ENCODE measurements around the gene SIGLEC15. TPM values are rescaled to one million over a fixed set of nuclear protein-coding genes. Genes with fewer than 3 reads are reported as not detected.

The SIGLEC15 gene
- total and polyA plus RNA-seq, 7 donors: 0.09 to 0.60 (median 0.31) TPM; not detected in 3

DNA sequence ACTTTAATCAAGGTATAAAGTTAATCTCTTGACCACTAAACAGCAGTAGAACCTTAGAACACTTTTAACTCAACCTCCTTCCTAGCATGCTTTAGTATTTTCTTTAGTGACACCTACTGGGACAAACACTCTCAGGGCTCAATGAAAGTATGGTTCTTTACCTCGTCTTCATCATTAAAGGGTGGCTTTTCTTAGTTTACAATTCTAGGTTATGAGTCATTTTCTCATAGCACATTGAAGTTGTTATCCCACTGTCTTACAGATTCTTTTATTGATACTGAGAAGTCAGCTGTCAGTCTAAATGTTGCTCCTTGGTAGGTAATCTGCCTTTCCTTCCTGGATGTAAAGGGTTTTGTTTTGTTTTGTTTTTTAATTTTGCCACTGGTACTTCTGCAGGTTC lies 38.0 kb downstream of the SIGLEC15 start:
- H3K4me1 ChIP-seq: no peaks in the 10 kb centered on the region
- H3K9me3 ChIP-seq: no peaks in the 10 kb centered on the region
- no peaks in the 10 kb centered on the region for H3K27me3 ChIP-seq
- peaks cover 13 to 89% (median 43%) of the 10 kb centered on the region in 4 donors for H3K36me3 ChIP-seq
- no peak overlapping the region for H3K27ac ChIP-seq
- no peak for DNase-seq
- H3K4me3 ChIP-seq: no peak overlapping the region
- WGBS, 2 donors: 70 to 79% methylated on average over 1 of the region's 1 CpG
- no peak for TF ChIP-seq EP300 (IDR thresholded peaks at IDR 0.05)
- intact Hi-C loops (cut with DNase I): no loop called here

DNA sequence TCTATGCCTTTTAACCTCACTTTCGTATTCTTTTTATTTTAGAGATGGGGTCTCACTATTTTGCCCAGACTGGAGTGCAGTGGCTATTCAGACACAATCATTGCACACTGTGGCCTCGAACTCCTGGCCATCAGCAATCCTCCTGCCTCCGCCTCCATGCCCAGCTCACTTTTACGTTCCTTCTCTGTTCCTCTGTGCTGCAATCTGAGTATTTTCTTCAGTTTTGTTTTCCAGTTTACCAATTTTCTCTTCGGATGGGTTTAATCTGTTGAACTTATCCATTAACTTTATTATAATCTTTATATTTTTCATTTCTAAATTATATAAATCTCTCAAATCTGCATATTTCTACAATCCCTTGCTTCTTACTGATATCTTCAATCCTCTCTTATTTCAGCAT lies 38.6 kb downstream of the SIGLEC15 start:
- intact Hi-C loops (cut with DNase I): no loop called here
- Histone ChIP-seq H3K36me3 (peaks cover 11 to 89% (median 38%) of the 10 kb centered on the region in 4 donors), H3K4me3 (no peak overlapping the region), H3K4me1 (no peaks in the 10 kb centered on the region), H3K9me3 (no peaks in the 10 kb centered on the region), H3K27ac (no peak overlapping the region), H3K27me3 (no peaks in the 10 kb centered on the region)
- 98% methylated on average over 5 of the region's 5 CpGs for WGBS, 2 donors
- TF ChIP-seq, protein P1, sequence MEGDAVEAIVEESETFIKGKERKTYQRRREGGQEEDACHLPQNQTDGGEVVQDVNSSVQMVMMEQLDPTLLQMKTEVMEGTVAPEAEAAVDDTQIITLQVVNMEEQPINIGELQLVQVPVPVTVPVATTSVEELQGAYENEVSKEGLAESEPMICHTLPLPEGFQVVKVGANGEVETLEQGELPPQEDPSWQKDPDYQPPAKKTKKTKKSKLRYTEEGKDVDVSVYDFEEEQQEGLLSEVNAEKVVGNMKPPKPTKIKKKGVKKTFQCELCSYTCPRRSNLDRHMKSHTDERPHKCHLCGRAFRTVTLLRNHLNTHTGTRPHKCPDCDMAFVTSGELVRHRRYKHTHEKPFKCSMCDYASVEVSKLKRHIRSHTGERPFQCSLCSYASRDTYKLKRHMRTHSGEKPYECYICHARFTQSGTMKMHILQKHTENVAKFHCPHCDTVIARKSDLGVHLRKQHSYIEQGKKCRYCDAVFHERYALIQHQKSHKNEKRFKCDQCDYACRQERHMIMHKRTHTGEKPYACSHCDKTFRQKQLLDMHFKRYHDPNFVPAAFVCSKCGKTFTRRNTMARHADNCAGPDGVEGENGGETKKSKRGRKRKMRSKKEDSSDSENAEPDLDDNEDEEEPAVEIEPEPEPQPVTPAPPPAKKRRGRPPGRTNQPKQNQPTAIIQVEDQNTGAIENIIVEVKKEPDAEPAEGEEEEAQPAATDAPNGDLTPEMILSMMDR (IDR thresholded peaks at IDR 0.05): no peak
- TF ChIP-seq POLR2AphosphoS5 (IDR thresholded peaks at IDR 0.05) (no peak), POLR2A (IDR thresholded peaks at IDR 0.05) (no peak), EP300 (IDR thresholded peaks at IDR 0.05) (no peak)
- no peak for DNase-seq

DNA sequence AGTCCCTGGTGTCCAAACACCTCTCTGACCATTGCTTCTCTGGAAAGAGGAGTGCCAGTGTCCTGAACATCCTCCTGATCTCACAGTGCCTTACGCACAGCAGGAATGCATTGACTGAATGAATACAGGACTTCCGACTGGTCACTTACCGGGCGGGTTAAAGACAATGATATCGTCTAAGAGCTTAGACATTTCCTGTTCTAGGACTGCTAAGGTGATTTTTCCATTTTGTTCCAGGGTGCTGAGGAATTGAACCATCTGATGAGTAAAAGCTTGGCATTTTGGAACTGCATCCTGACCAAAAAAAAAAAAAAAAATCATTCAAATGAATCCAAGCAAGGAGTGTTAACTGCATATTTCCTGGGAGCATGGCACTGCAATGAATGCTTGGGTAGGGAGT lies 40.0 kb downstream of the SIGLEC15 start:
- no peaks in the 10 kb centered on the region for H3K4me1 ChIP-seq
- DNase-seq: no peak
- TF ChIP-seq, protein P1 (IDR thresholded peaks at IDR 0.05): no peak
- TF ChIP-seq EP300 (IDR thresholded peaks at IDR 0.05): no peak
- TF ChIP-seq POLR2AphosphoS5 (IDR thresholded peaks at IDR 0.05): no peak
- TF ChIP-seq POLR2A (IDR thresholded peaks at IDR 0.05): no peak
- no peak overlapping the region for H3K4me3 ChIP-seq
- no peaks in the 10 kb centered on the region for H3K27me3 ChIP-seq
- no peak overlapping the region for H3K27ac ChIP-seq
- peaks cover 11 to 83% (median 31%) of the 10 kb centered on the region in 4 donors for H3K36me3 ChIP-seq
- H3K9me3 ChIP-seq: no peaks in the 10 kb centered on the region
- 97 to 98% methylated on average over 5 of the region's 5 CpGs for WGBS, 2 donors
- intact Hi-C loops (cut with DNase I): no loop called here

DNA sequence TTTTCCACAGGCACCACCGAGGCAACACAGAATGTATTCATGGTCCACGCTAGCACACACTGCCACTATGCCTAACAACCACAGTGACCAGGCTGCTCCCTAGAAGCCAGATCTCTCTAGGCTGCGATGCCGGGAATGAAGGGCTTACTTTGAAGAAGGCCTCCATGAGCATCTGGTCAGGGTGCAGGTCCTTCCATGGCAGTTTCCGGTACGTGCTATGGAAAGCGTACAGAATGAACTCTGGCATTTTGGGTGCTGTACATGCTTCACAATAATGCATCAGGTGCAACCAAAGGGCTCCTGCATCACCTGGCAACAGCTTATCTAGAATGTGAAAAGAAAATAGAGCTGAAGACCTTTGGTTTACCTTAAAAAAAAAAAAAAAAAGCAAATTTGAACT lies 44.9 kb downstream of the SIGLEC15 start:
- no peak overlapping the region for H3K4me3 ChIP-seq
- H3K27me3 ChIP-seq: no peaks in the 10 kb centered on the region
- H3K4me1 ChIP-seq: peaks cover 0 to 3% (median 0%) of the 10 kb centered on the region in 4 donors
- peaks cover 1 to 83% (median 26%) of the 10 kb centered on the region in 4 donors for H3K36me3 ChIP-seq
- no peak overlapping the region for H3K27ac ChIP-seq
- WGBS, 2 donors: 95 to 96% methylated on average over 7 of the region's 7 CpGs
- no peak for DNase-seq
- no peak for TF ChIP-seq POLR2A (IDR thresholded peaks at IDR 0.05)
- TF ChIP-seq POLR2AphosphoS5 (IDR thresholded peaks at IDR 0.05): no peak
- no peak for TF ChIP-seq EP300 (IDR thresholded peaks at IDR 0.05)
- TF ChIP-seq, protein P1 (IDR thresholded peaks at IDR 0.05): no peak
- no peaks in the 10 kb centered on the region for H3K9me3 ChIP-seq
- intact Hi-C loops (cut with DNase I): no loop called here

DNA sequence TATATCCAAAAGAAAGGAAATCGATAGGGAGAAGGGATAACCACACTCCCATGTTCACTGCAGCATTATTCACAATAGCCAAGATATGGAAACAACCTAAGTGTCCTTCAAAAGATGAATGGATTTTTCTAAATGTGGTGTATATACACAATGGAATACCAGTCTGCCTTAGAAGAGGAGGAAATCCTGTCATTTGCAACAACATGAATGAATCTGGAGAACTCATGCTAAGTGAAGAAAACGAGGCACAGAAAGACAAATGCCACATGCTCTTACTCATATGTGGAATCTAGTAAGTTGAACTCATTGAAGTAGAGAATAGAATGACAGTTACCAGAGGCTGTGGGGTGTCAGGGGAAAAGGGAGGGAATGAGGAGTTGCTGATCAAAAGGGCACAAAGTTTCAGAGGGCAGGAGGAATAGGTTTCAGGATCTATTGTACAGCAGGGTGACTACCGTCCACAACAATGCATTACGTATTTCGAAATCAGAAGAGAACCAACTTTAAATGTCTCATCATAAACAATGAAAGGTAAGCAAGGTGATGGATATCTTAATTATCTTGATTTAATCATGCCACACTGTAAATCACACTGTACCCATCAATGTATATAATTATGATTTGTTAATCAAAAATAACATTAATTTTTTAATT lies 46.1 kb downstream of the SIGLEC15 start:
- no peak for DNase-seq
- no peaks in the 10 kb centered on the region for H3K9me3 ChIP-seq
- H3K27ac ChIP-seq: no peak overlapping the region
- H3K4me3 ChIP-seq: no peak overlapping the region
- peaks cover 0 to 3% (median 0%) of the 10 kb centered on the region in 4 donors for H3K4me1 ChIP-seq
- TF ChIP-seq EP300 (IDR thresholded peaks at IDR 0.05): no peak
- TF ChIP-seq, protein P1 (IDR thresholded peaks at IDR 0.05): no peak
- TF ChIP-seq POLR2AphosphoS5 (IDR thresholded peaks at IDR 0.05): no peak
- no peak for TF ChIP-seq POLR2A (IDR thresholded peaks at IDR 0.05)
- H3K27me3 ChIP-seq: no peaks in the 10 kb centered on the region
- H3K36me3 ChIP-seq: peaks cover 0 to 83% (median 24%) of the 10 kb centered on the region in 4 donors
- intact Hi-C loops (cut with DNase I): no loop called here
- WGBS, 2 donors: 87% methylated on average over 5 of the region's 5 CpGs
